Activated T-helper 1 cell treated with anti-CD3 and anti-CD28 coated beads, Interleukin-2, amount 50 U/mL, for 16 hours (primary cell): ENCODE measurements around the gene ID4.

Experiments used
- DNase-seq, 2 donors: peaks; one replicate each; pipeline ENCODE4 v3.0.0-alpha.2; 2020; ENCODE audit warnings: low read depth in 1 of 2, low spot score in 1 of 2

Gene ID4

DNA sequence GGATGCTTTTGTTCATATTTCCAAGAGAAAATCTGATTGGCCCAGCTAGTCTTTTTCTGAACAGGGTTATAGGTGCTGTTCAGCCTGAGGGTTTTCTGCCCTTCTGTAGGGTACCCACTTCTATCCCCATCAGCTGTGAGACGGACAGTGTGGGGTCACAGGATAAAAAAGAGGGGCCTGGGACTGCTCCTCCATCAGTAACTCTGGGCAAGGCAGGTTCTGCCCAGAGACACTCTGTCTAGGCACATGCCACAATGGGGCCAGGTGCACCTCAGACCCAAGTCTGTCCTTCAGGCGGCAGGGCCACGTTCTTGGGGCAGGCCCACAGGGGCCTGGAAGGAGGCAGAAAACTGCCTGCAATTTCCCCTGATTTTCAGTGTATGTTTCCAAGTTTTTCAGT, 20.0 kb downstream of the ID4 start:
- no peak for DNase-seq

GRCh38 chr6:19857703-19858102, 20.5 kb downstream of the ID4 start:
- no peak for DNase-seq

DNA sequence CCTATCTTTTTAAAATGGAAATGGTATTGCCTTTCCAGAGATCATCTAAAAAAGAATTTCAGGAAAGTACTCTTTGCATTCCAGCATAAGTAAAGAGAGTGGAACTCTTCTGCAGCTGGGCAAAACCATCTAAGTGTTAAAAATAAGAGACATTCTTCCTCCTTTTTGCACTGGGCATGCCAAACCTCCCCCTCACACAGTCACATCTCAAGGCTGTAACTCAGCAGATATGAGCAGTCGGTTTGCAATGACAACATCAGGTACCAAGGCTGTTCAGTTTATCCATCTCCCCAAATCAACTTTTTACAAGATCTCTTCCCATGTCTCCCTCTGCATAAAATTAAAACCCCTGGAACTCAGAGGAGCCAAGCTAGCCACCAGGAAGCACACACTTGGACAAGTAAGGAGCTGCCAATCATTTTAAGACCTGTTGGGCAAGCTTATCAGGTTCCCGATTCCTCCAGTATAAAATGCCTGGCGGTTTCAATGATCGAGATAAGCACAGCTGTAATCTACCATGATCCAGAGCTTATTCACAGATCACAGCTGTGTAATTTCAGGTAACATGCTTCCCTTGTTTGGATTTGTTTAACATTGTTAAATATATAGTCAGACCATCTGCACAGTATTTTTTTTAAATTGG, 23.2 kb downstream of the ID4 start:
- DNase-seq, result no peak

DNA sequence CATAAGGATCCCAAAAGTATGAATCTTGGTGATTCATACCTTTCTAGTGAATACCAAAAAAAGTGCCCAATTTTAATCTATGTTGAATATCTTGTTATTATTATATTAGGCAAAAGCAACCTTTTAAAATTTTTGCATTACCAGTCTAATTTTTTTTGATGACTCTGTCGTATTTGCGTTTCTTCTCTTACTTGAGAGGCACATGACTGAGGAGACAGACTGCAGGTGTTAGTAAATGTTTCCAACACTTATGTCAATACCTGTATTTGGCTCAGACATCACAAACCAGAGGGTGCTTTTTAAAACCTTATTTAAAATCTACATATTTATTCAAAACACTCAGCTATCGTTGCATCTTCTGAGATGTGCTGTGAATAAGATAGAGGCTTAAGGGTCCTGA, 27.1 kb downstream of the ID4 start:
- DNase-seq, result no peak

DNA sequence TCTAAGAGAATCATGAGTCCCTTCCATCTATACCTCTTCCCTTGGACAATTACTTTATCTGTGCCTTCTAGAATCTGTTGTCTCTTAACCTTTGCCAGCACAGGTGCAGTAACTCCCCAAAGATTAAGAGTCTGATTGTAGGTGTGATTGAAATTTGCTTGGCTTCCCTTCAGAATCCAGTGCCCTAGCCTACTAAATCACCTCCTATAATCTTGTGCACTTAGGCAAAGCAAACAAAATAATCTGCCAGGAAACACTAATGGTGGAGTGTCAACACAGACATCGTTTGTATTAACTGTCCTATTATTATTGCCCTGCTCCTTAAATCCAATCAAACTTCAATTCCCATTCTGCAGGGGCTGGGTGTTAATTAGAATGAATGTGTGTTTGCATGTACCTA, 28.0 kb downstream of the ID4 start:
- no peak for DNase-seq

DNA sequence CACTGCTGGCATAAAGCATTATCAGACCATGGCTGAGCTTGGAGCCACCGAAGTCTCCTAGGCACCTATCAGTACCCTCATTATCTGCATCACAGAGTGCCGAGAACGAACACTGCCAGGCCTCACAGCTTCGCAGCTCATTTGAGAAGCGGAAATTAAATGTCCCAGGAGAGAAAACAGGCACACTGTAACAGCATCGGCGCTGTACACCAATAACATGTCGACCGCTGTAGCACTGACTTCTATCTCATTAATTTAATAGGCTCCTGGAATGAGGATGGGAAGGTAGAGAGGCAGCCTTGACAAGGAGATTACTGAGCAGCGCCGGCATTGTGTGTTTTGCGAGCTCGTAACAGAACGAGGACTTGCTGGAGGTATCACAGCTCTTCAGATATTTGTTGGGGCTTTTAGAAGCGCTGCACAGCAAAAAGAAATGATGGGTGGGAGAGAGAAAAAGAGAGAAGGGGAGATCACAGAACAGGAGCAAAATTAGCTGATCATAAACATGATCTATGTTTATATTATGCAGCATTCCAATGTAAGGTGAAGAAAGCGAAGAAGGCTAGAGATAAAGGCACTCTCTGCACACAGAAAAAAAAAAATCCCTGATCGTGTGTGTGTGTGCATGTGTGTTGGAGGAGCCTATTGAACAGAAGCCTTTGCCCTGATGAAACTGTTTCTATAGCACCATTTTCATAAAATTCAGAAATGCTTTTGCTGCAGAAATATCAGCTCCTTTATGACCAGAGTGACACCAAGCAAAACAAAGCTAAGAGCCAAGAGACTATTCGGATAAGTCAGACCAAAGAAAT, 29.2 kb downstream of the ID4 start:
- no peak for DNase-seq

DNA sequence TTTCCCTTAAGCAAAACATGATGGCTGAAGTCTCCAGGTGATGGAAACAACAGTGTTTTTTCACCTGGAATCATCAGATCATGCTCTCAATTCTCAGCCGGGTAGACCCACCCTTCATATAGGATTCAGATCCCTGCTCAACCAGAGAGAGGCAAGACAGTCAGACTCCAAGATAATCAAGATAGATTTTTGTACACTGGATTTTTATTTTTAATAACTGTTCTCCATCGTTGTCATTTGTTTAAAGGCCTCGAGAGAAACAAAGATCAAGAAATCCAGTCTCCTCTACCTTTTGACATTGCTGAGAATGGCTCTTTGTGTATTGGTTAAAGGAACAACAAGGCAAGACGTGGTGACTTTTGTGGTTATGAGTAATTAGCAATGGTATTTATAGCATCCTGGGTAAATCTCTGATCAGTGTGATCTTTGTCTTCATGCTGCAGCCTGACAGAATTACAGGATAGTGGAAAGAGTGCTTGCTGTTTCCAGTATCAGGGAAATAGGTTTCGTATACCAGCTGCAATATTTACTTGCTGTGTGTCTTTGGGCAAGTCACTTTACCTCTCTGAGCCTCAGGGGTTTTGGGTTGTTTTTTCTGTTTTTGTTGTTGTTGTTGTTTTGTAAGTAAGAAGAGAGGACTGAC, 29.9 kb downstream of the ID4 start:
- no peak for DNase-seq

DNA sequence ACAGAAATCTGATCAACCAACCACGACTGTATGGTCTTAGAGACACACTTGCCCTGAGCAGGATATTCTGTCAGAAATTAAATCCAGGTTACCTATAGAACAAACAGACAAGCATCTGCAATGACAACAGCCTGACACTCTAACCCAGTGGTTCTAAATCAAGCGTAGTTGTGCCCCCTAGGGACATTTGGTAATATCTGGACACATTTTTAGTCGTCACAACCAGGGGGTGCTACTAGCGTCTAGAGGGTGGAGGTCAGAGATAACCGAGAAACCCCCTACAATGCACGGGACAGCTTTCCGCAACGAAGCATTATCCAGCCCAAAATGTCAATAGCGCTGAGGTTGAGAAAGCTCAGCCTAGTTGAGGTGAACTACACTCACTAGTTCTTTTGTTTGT, 32.3 kb downstream of the ID4 start:
- DNase-seq, result no peak

GRCh38 chr6:19870322-19870721, 33.2 kb downstream of the ID4 start:
- no peak for DNase-seq

- no peak for DNase-seq
Observed at GRCh38 chr6:19873031-19873430, 35.9 kb downstream of the ID4 start.

- no peak for DNase-seq
Observed at GRCh38 chr6:19876672-19877071, 39.5 kb downstream of the ID4 start.

DNA sequence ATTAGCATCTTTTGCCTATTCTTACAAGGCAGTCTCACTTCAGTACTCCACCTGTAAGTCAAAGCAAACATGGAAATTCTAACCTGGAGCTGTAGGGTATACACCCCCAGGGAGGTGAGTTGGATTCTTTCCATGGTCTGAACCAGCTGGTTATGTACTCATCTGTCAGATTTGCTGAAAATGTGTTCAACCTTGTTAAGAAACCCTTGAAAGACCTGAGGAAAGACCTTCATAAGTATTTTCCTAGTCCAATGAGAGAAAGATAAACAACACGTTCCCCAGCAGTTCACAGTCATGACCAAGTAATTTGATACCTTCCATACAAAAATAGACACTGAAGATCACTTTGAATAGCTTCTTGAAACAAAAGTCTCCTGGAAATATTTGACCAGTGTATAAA, 42.5 kb downstream of the ID4 start:
- DNase-seq, result no peak

GRCh38 chr6:19880066-19880465, 42.9 kb downstream of the ID4 start:
- DNase-seq, result no peak

DNA sequence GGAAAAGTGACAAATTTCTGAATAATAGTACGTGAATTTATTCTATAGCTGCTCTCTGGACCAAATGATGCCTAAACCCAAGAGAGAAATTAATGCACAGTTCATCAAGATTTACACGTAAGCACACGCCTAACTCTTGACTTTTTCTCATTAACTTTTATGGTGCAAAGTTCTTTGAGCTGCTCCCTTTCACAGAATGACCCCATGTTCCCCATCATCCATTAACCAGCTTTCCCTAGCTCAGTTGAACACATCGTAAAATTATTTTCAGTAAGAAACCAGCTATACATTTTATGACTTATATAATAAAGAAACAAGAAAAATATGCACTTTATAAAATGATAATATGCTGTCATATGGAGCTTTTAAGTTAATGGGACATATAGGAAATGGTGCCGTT, 54.3 kb downstream of the ID4 start:
- no peak for DNase-seq
